ENCODE measurements around the gene PCDHGA7. TPM values are rescaled to one million over a fixed set of nuclear protein-coding genes. Genes with fewer than 3 reads are reported as not detected.
A peak's percentile ranks its signal among the peaks of the same experiment; 100 is the strongest.
"Not testable (repeated sequence)": the region's sequence is repeated elsewhere in the genome, so short reads cannot be mapped to it uniquely, and the experiment has no call there.

PCDHGA7 gene
- total RNA-seq, 1 donor from 2014 or later: 2.5 TPM

DNA sequence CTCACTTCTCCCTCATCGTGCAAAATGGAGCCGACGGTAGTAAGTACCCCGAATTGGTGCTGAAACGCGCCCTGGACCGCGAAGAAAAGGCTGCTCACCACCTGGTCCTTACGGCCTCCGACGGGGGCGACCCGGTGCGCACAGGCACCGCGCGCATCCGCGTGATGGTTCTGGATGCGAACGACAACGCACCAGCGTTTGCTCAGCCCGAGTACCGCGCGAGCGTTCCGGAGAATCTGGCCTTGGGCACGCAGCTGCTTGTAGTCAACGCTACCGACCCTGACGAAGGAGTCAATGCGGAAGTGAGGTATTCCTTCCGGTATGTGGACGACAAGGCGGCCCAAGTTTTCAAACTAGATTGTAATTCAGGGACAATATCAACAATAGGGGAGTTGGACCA, 48.7 kb downstream of the PCDHGA7 start:
- no peak overlapping the region for H3K27ac ChIP-seq
- ATAC-seq (peak; percentile 21), DNase-seq (no peak)
- no peaks in the 10 kb centered on the region for H3K4me1 ChIP-seq
- intact Hi-C loops (cut with DNase I): no loop called here
- peak overlapping the region; percentile 15 for H3K4me3 ChIP-seq
- H3K36me3 ChIP-seq: no peaks in the 10 kb centered on the region
- peaks cover 32% of the 10 kb centered on the region for H3K9me3 ChIP-seq
- TF ChIP-seq, protein P1, sequence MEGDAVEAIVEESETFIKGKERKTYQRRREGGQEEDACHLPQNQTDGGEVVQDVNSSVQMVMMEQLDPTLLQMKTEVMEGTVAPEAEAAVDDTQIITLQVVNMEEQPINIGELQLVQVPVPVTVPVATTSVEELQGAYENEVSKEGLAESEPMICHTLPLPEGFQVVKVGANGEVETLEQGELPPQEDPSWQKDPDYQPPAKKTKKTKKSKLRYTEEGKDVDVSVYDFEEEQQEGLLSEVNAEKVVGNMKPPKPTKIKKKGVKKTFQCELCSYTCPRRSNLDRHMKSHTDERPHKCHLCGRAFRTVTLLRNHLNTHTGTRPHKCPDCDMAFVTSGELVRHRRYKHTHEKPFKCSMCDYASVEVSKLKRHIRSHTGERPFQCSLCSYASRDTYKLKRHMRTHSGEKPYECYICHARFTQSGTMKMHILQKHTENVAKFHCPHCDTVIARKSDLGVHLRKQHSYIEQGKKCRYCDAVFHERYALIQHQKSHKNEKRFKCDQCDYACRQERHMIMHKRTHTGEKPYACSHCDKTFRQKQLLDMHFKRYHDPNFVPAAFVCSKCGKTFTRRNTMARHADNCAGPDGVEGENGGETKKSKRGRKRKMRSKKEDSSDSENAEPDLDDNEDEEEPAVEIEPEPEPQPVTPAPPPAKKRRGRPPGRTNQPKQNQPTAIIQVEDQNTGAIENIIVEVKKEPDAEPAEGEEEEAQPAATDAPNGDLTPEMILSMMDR (IDR thresholded peaks at IDR 0.05): no peak
- H3K27me3 ChIP-seq: no peaks in the 10 kb centered on the region

DNA sequence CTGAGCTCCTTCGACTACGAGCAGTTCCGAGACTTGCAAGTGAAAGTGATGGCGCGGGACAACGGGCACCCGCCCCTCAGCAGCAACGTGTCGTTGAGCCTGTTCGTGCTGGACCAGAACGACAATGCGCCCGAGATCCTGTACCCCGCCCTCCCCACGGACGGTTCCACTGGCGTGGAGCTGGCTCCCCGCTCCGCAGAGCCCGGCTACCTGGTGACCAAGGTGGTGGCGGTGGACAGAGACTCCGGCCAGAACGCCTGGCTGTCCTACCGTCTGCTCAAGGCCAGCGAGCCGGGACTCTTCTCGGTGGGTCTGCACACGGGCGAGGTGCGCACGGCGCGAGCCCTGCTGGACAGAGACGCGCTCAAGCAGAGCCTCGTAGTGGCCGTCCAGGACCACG, 49.8 kb downstream of the PCDHGA7 start:
- intact Hi-C loops (cut with DNase I); H3K4me3 ChIP-seq; ATAC-seq; H3K36me3 ChIP-seq; DNase-seq; H3K4me1 ChIP-seq; H3K27ac ChIP-seq; H3K27me3 ChIP-seq: not testable (repeated sequence)
- peaks cover 23% of the 10 kb centered on the region for H3K9me3 ChIP-seq

DNA sequence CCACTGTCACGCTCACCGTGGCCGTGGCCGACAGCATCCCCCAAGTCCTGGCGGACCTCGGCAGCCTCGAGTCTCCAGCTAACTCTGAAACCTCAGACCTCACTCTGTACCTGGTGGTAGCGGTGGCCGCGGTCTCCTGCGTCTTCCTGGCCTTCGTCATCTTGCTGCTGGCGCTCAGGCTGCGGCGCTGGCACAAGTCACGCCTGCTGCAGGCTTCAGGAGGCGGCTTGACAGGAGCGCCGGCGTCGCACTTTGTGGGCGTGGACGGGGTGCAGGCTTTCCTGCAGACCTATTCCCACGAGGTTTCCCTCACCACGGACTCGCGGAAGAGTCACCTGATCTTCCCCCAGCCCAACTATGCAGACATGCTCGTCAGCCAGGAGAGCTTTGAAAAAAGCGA, 50.2 kb downstream of the PCDHGA7 start:
- H3K36me3 ChIP-seq; ATAC-seq; intact Hi-C loops (cut with DNase I); H3K4me1 ChIP-seq; H3K27me3 ChIP-seq; DNase-seq; H3K27ac ChIP-seq; H3K4me3 ChIP-seq: not testable (repeated sequence)
- peaks cover 22% of the 10 kb centered on the region for H3K9me3 ChIP-seq

DNA sequence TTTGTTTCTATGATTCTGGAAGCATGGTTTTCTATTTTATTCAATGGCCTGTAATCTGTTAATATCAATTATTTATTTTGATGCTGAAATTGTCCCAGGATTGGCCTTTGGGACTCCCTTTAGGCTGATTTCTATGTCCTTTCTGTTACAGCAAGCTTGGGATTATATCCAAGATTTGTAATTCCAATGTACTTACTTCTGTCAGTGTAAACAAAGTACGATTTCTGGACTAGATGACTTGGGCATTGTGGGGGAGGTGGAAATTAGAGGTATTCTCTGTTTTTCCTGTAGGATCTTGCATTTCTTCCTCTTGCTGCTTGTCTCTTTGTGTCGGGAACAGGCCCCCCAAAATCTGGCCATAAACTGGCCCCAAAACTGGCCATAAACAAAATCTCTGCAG, 51.5 kb downstream of the PCDHGA7 start:
- DNase-seq: no peak
- Histone ChIP-seq H3K27ac (no peak overlapping the region), H3K4me3 (no peak overlapping the region), H3K27me3 (no peaks in the 10 kb centered on the region), H3K9me3 (peaks cover 18% of the 10 kb centered on the region), H3K4me1 (no peaks in the 10 kb centered on the region), H3K36me3 (no peaks in the 10 kb centered on the region)
- TF ChIP-seq, protein P1 (IDR thresholded peaks at IDR 0.05): no peak
- no peak for ATAC-seq
- intact Hi-C loops (cut with DNase I): no loop called here

Other genes with a start within 250 kb of the PCDHGA7 start
- gene PCDHB5, start 247.5 kb upstream of the PCDHGA7 start, total RNA-seq: 2.3 TPM
- 0.75 TPM for gene PCDHB6, start 232.7 kb upstream of the PCDHGA7 start, total RNA-seq
- gene PCDHB7, start 210.1 kb upstream of the PCDHGA7 start, total RNA-seq: 2.8 TPM
- gene PCDHB8, start 205.0 kb upstream of the PCDHGA7 start, total RNA-seq: 2.4 TPM
- gene PCDHB16, start 200.4 kb upstream of the PCDHGA7 start, total RNA-seq: 4.1 TPM
- 2.5 TPM for gene PCDHB9, start 195.6 kb upstream of the PCDHGA7 start, total RNA-seq
- gene PCDHB10, start 190.4 kb upstream of the PCDHGA7 start, total RNA-seq: 2.1 TPM
- 2.0 TPM for gene PCDHB11, start 183.1 kb upstream of the PCDHGA7 start, total RNA-seq
- gene PCDHB12, start 174.0 kb upstream of the PCDHGA7 start, total RNA-seq: 2.8 TPM
- gene PCDHB13, start 168.8 kb upstream of the PCDHGA7 start, total RNA-seq: 3.2 TPM
- 3.0 TPM for gene PCDHB14, start 159.4 kb upstream of the PCDHGA7 start, total RNA-seq
- 2.5 TPM for gene PCDHB15, start 137.3 kb upstream of the PCDHGA7 start, total RNA-seq
- gene SLC25A2, start 78.7 kb upstream of the PCDHGA7 start, total RNA-seq: 0.64 TPM
- 60.4 TPM for gene TAF7, start 62.0 kb upstream of the PCDHGA7 start, total RNA-seq
- 0.46 TPM for gene PCDHGA1, start 52.2 kb upstream of the PCDHGA7 start, total RNA-seq
- 2.5 TPM for gene PCDHGA2, start 44.0 kb upstream of the PCDHGA7 start, total RNA-seq
- 1.7 TPM for gene PCDHGA3, start 38.9 kb upstream of the PCDHGA7 start, total RNA-seq
- 2.0 TPM for gene PCDHGB1, start 32.6 kb upstream of the PCDHGA7 start, total RNA-seq
- 3.9 TPM for gene PCDHGA4, start 27.7 kb upstream of the PCDHGA7 start, total RNA-seq
- gene PCDHGB2, start 22.7 kb upstream of the PCDHGA7 start, total RNA-seq: 3.8 TPM
- gene PCDHGA5, start 18.6 kb upstream of the PCDHGA7 start, total RNA-seq: 3.5 TPM
- 2.6 TPM for gene PCDHGB3, start 12.5 kb upstream of the PCDHGA7 start, total RNA-seq
- 3.9 TPM for gene PCDHGA6, start 8.9 kb upstream of the PCDHGA7 start, total RNA-seq
- 4.2 TPM for gene PCDHGB4, start 5.0 kb downstream of the PCDHGA7 start, total RNA-seq
- 1.2 TPM for gene PCDHGA8, start 9.9 kb downstream of the PCDHGA7 start, total RNA-seq
- gene PCDHGB5, start 15.2 kb downstream of the PCDHGA7 start, total RNA-seq: 11.0 TPM
- gene PCDHGA9, start 20.0 kb downstream of the PCDHGA7 start, total RNA-seq: 5.4 TPM
- gene PCDHGB6, start 25.3 kb downstream of the PCDHGA7 start, total RNA-seq: 7.5 TPM
- gene PCDHGA10, start 30.2 kb downstream of the PCDHGA7 start, total RNA-seq: 6.2 TPM
- 15.4 TPM for gene PCDHGB7, start 34.9 kb downstream of the PCDHGA7 start, total RNA-seq
- 2.6 TPM for gene PCDHGA11, start 38.3 kb downstream of the PCDHGA7 start, total RNA-seq
- gene PCDHGA12, start 47.8 kb downstream of the PCDHGA7 start, total RNA-seq: 7.6 TPM
- 109 TPM for gene PCDHGC3, start 93.2 kb downstream of the PCDHGA7 start, total RNA-seq
- gene PCDHGC4, start 102.3 kb downstream of the PCDHGA7 start, total RNA-seq: 1.8 TPM
- gene PCDHGC5, start 106.3 kb downstream of the PCDHGA7 start, total RNA-seq: 1.4 TPM
- gene DIAPH1, start 236.3 kb downstream of the PCDHGA7 start, total RNA-seq: 118 TPM

Data from upper lobe of right lung (tissue), 1 donor.